Renal cortical epithelial cell (primary cell): Measurements from ENCODE around the gene LRRC31. TPM values are rescaled to one million over a fixed set of nuclear protein-coding genes. Genes with fewer than 3 reads are reported as not detected.

Experiments
- DNase-seq: peaks from one replicate; pipeline ENCODE4 v3.0.0-alpha.2; 2011; ENCODE audit warnings: low read depth
- total RNA-seq: library from RNA; depleted of rRNA; stranded (reverse); fragments of >200 nt; gene quantifications from 2 replicates; pipeline ENCODE4 v1.2.3, GENCODE V29; 2014

Gene LRRC31
- total RNA-seq, 1 donor from 2014 or later = 1.8 TPM

DNA sequence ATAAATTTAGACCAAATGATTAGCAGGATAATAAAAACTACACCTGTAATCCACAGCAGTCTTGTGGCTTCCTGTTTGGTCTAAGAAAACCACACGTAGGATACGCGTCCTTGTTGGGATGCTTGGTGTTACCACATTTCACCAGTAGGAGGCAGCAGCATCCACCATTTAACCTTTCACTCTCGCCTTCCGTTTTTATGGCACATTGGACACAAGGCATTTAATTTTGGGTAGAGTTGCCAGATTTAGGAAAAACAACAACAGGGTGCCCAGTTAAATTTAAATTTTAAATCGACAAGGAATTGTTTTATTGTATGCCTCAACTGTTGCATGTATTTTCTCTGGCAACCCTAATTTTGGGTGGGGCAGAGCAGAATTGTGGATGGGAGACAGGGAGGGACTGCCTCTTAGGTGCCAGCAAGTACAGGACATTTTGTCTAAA is 6.3 kb downstream of the LRRC31 start:
- DNase-seq = peak; percentile 78

DNA sequence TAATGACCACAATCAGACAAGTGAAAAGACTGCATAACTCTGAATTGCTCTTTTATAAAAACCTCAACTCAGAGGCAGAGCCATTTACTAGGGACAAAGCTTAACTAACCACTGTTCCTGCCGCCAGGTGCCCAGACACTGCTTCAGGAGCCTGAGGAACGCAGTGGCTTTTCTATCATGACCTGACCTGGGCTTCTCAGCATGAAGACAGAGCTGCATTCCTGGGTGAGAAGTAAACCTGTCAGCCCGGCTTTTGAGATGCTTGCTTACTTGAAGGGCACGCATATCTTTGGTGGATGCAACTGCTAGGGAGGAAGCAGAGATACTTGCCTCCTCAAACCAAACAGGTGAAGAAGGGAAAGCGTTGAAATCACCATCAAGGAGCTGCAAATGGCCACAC is 7.9 kb downstream of the LRRC31 start:
- DNase-seq = no peak

DNA sequence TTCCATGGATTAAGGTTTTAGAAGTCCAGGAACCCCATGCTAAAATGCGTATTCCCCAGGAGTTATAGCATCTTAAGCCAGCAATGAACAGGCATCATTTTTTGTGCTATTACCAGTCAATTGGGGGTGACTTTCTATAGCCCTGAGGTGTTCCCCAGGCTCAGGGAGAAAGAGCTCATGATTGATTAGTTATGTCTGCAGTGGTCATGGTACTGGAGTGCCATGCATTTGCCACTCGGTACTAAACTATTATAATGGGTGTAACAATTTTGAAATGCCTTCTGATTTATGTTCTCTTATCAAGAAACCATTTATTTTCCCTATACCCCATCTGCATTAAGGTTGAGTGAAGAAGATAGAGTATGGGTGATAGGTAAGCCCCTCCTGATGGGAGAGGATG is 11.9 kb downstream of the LRRC31 start:
- no peak for DNase-seq

DNA sequence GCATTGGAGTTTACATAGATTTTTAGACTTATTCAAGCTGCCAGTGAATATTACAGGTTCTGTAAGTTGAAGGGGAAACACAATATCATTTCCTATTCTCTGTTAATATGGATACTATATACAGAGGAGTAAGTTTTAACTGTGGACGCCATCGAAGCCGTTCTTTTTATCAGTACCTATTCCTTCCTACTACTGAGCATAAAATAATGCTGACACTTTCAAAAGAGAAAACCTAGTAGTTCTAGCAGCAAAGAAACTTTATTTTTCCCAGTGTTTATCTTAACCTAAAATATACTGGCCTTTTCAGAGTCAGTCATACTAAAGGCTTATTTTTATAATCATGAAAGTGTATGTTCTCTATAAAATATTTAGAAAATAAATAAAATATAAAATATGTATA is 14.2 kb downstream of the LRRC31 start:
- DNase-seq = no peak

DNA sequence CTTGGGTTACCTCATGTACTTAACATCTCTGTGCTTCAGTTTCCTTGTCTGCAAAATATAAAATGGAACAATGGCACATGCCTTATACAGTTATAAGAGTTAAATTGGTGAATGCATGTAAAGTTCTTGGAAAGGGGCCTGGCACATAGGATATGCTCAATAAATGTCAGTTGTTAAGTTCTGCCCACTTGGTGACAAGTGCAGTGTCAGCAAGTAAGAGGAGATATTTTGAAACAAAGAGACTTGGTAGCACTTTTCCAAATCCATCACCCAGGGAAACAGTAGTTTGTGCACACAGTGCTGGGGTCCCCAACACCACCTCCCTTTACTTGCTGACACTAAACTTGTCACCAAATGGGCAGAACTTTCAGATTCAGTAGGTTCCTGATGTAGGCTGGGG is 19.1 kb downstream of the LRRC31 start:
- no peak for DNase-seq

DNA sequence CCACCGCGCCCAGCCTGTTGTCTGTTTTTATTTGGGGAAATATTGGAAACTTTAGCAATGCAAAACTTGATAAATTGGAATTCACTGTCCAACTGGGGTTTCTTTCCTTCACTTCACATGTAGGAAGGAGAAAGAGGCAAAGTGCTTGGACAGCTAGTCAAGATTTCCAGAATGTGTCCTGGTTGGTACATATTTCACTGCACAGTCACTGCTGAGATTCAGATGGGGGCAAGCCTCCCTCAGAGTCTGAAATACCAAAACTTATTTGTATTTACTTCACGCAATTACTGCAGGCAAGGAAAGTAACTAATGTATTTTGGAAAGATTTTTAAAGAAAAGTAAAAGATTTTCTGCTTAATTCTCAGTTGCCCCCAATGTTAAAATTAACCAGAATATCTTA is 21.0 kb downstream of the LRRC31 start:
- no peak for DNase-seq

DNA sequence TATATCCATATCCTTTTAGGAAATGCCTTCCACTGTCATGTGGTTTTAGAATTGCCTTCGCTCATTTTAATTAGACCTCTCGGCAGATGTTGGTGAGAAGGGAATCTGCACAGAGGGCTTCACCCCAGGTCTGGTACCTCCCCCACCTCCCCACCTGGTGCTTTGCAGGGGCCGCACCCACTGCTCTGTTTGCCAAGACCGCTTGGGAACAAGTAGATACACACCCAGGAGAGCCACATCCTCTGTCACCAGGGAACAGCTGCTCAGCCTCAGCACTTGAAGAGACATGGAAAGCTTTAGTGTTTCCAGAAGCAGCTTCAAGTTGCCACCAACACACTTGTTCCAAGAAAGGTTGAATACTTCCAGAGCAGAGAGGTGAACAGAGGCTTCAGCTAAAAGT is 21.8 kb downstream of the LRRC31 start:
- DNase-seq = no peak

DNA sequence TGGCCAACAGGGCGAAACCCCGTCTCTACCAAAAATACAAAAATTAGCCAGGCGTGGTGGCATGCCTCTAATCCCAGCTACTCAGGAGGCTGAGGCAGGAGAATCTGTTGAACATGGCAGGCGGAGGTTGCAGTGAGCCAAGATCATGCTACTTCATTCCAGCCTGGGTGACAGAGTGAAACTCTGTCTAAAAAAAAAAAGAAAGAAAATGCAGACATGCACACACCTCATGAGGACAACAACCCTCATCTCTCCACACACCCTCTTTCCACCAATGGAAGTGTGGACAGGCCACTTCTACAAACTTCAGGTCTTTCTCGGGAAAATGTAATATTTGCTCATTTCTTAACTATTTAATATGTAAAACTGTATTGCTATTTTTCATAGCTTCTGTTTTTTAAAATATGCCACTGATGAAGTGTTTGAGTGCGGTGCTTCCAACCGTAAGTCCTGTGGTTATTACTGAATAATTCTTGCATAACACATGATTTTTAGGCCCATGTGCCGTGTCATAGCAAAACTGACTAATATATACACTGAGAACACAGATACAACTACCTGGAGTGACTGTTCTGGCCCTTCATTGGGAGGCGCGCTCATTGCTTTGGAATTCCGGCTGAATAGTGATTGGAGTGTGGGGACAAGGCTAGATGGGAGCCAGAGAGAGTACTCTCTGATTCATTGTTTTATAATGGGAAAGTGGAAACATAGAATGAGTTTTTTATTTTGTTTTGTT is 23.1 kb downstream of the LRRC31 start:
- peak; percentile 85 for DNase-seq

DNA sequence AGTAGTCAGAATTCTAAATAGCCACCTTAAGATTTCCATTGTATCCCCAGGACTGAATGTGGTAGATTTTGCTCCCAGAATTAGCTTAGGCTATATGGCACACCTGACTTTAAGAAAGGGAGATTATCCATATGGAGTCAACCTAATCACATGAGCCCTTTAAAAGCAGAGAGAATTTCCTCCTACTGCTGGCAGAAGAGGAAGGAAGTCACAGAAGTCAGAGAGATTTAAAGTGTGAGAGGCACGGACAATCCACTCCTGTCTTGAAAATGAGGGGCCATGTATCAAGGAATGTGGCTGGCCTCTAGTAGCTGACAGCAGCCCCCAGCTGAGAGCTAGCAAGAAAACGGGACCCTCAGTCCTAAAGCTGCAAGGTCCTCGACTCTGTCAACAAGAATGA is 26.8 kb downstream of the LRRC31 start:
- DNase-seq = no peak

DNA sequence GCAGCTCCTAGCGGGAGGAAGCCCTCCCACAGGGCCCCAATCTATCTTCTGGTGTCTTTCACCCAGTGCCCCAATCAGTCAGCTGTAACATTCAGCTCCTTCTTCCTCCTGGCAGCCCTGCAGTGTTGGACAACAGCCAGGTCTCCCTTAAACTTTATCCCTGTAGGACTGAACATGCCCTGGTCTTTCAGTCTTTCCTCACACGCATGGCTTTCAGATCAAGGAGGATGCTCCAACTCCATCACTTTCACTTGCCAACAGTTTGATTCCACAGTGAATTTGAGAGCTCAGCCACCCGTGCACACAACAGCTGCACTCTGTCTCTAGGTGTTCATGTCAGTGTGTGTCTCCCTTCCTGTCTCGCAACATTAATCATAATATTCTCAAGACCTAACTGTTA is 28.6 kb downstream of the LRRC31 start:
- DNase-seq = peak; percentile 58

DNA sequence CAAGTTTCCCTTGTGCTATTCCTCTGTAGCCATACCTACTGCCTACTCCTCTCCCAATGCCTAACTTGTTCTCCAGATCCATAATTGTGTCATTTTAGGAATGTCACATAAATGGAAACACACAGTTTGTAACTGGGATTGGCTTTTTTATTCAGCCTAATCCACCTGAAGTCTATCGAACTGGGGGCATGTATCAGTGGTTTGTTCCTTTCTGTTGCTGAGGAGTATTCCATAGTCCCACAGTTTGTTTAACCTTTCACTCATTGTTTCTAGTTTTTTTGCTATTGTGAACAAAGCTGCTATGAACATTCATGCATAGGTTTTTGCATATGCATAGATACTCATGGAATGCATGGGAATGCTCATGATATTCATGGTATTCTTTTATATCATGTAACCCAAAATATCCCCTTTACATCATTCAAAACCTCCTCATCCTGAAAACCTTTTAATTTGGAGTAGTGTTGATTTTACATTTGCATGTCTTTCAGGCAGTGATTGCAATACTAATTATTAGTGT is 31.2 kb downstream of the LRRC31 start:
- no peak for DNase-seq

DNA sequence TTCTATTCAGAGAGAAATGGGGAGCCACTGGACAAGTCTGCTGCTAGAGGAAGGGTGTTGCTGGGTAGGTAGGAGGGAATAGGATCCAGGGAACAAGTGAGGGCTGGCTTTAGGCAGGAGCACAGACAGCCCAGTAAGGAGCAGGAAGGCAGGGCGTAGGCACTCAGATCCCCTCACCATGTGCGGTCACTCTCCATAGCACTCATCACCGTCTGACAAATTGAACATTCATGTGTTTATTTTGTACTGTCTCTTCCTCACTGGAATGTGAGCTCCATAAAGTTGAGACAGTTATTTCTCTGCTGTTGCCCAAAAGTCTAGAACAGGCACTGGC is 32.8 kb downstream of the LRRC31 start:
- DNase-seq = no peak

DNA sequence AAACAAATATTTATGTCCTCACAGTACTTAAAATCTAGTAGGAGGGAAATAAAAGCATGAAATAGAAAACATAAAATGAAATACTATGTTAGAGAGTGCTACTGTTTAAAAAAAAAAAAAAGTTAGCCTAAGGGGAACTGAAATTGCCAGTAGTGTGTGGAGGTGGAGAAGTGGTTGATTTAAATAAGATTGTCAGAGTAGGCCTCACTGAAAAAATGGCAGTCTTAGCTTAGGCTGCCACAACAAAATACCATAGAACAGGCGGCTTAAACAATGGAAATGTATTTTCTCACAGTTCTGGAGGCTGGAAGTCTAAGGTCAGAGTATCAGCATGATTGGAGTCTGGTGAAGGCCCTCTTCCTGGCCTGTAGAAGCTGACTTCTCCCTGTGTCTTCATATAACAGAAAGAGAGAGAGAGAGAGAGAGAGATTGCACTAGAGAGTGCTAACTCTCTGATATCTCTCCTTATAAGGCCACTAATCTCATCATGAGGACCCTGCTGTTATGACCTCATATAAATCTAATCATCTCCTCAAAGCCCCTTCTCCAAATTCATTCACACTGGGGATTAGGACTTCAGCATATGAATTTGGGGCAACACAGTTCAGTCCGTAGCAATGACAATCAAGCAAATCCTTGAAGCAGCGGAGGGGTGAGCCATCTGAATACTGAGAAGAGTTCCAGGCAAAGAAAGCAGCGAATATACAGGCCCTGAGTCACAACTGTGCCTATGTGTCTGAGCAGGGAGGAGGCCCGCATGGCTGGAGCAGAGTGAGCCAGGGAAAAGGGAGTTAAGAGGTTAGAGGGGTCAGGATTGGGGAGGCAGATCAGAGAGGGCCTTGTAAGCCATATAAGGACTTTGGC is 33.4 kb downstream of the LRRC31 start:
- DNase-seq = no peak

DNA sequence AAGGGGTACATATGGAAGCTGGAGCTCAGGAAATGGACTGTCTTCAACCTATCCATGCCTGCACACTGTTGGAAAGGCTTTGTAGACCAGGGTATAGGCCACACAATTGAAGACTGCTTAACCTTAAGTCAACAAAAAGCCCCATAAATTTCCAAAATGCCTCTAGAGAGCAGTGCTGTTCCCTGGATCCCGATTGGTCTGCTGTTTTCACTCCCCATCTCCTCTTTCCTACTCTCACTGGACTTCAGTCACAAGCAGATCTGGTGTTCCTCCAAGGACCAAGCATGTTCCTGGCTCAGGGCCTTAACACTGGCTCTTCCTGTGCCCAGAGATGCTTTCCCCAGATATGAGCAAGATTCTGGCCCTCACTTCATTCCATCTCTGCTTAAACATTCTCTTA is 34.2 kb downstream of the LRRC31 start:
- no peak for DNase-seq

DNA sequence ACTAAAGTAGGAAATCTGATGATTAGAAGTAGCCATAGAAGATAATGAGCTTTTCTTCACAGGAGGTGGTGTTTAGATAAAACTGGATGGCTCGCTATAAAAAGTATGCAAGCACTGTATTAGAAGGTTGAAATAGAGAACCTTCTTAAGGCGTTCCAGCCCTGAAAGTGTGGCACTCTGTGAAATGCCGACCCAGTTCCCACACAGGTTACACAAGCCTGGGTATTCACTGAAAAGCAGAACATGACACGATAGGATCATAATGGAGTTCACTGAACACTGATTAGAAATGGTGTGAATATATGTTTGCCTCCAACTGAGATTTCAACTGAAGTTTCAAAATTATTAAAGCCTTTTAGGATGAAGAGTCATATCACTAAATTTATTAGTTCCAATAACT is 42.0 kb downstream of the LRRC31 start:
- no peak for DNase-seq

DNA sequence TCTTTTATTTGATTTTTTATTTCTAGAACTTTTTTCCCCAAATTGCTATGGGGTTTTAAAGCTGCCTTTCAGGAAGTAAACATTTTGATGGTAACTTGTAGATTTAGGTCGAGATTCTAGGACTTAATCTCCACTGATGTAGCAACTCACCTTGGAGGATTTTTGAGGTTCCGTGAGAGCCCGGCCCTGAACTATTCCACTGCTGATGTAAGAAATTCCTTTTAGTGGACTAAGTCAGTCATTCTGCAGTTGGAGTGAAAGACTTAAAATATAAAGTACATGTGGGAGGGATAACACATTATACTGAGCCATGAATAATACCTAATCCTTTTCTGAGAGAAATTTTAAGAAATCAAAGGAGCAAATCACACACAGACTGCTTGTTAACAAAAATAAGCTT is 44.4 kb downstream of the LRRC31 start:
- no peak for DNase-seq

DNA sequence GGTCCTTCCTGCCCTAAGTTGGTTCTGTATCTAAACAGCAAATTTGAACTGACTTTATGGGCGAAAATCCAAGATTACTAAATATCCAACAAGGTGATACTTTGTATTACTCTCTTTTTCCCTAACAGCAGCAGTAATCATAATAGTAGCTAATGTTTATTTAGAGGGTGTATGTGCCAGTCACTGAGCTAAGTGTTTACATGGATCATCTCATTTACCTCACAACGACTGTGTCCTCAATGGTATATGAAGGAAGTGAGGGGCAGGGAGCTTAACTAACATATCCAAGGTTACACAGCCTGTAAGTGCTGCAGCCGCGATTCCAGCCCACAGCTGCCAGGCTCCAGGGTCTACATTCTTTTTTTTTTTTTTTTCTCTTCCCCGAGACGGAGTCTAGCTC is 46.8 kb downstream of the LRRC31 start:
- no peak for DNase-seq

DNA sequence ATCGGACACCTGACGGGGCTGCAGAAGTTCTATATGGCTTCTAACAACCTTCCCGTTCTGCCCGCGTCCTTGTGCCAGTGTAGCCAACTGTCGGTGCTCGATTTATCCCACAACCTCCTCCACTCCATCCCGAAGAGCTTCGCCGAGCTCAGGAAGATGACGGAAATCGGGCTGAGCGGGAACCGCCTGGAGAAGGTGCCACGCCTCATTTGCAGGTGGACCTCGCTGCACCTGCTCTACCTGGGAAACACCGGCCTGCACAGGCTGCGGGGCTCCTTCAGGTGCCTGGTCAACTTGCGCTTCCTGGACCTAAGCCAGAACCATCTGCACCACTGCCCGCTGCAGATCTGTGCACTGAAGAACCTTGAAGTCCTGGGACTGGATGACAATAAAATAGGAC is 47.2 kb downstream of the LRRC31 start:
- DNase-seq = no peak

DNA sequence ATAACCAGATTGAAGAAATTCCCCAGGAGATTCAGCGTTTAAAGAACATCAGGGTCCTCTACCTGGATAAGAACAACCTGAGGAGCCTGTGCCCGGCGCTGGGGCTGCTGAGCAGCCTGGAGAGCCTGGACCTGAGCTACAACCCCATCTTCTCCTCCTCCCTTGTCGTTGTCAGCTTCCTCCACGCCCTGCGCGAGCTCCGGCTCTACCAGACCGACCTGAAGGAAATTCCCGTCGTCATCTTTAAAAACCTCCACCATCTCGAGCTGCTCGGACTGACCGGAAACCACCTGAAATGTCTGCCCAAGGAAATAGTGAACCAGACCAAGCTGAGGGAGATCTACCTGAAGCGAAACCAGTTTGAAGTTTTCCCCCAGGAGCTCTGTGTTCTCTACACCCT is 47.6 kb downstream of the LRRC31 start:
- DNase-seq = no peak

DNA sequence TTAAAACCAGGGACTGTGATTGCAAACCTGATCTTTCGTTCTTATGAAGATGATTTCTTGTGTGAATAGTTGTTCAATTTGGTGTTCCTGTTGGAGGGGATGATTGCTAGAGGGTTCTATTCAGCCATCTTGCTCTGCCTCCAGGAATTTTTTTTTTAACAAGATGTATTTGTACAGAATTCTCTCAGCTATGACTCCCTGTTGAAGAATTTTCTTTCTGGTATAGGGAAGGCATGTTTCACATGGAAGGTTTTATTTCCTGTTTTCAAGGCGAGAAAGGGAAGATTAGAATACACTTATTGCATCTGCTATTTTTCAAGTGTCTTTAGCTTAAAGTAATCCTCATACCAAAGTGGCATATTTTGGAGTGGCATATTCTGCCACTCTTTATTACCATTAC is 51.4 kb downstream of the LRRC31 start:
- DNase-seq = peak; percentile 69

DNA sequence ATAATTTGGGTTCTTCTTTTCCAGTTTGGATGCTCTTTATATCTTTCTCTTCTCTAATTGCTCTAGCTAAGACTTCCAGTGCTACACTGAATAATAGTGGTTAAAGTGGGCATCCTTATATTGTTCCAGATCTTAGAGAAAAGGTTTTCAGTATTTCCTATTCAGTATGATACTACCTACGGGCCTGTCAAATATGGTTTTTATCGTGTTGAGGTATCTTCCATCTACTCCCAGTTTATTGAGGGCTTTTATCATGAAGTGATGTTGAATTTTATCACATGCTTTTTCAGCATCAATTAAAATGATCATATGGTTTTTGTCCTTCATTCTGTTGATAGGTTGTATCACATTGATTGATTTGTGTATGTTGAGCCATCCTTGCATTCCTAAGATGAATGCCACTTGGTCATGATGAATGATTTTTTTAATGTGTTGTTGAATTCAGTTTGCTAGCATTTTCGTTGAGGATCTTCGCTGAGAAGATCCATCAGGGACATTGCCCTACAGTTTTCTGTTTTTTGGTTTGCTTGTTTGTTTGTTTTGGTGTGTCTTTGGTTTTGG is 54.1 kb downstream of the LRRC31 start:
- DNase-seq = no peak

DNA sequence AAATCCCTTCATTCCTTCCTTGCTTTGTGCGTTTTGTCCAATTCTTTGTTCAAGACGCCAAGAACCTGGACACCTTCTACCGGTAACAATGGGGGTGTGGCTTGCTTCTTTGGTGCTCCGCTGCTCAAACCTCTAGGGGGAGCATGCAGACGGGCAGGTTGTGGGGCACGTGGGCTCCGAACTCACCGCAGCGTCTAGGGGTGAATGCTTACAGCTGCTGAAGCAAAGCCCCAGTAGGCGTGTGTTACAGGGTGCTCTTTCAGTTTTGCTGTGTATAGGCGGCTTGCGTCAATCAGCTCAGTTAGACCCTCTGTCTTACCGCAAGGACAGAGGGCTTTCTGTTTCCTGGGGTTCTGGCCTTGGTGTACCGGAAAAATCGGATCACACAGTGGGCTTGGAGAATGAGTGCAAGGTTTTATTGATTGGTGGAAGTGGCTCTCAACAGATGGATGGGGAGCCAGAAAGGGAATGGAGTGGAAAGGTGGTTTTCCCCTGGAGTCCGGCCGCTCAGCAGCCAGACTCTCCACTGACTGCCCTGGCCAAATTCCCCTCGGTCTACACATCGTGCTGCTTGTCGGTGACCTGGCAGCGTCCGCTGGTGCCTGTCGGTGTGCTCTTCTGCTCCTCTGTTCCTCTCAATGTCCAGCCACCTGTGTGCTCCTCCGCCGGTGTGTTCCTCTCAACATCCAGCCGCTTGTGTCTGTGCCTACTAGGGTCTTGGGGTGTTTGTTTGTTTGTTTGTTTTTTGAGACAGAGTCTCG is 55.8 kb downstream of the LRRC31 start:
- DNase-seq = no peak
